HCT116 (cell line): Measurements from ENCODE around the gene SLC18A2.

ENCODE experiments used
- CTCF ChIP-seq, 3 experiments: fragments of 200-600 bp in 1 of 3; sonication (generic) in 1 of 3; IDR thresholded peaks in 2 of 3; conservative IDR thresholded peaks in 1 of 3; 2 replicates each; pipeline ENCODE4 v1.5.1; 2012 to 2017; ENCODE audit warnings: low read depth in 2 of 3, low read length in 2 of 3, antibody characterized with exemption in 1 of 3, borderline replicate concordance in 1 of 3, control low read depth in 1 of 3, mild to moderate bottlenecking in 1 of 3, mixed read lengths in 1 of 3, mixed run types in 1 of 3, moderate library complexity in 1 of 3; ENCODE audit not compliant: insufficient read depth in 1 of 3
- POLR2A ChIP-seq: IDR thresholded peaks from 2 replicates; pipeline ENCODE4 v1.7.0; 2011; ENCODE audit warnings: borderline replicate concordance; ENCODE audit not compliant: insufficient read depth, insufficient read length; ENCODE audit errors: extremely low read depth
- ZNF274 ChIP-seq: fragments of 200-500 bp; sonication (Bioruptor generic); IDR thresholded peaks from 2 replicates; pipeline ENCODE4 v1.6.1; 2014; ENCODE audit warnings: mild to moderate bottlenecking, low read depth, low read length, inconsistent platforms

GRCh38 chr10:117275121-117275520, 34.2 kb downstream of the SLC18A2 start:
- TF ChIP-seq CTCF (IDR thresholded peaks at IDR 0.05 in 2 of 3, conservative IDR thresholded peaks at IDR 0.05 in 1 of 3; ENCODE audit: borderline replicate concordance in 1 of 3, insufficient read depth in 1 of 3, low read depth in 2 of 3, low read length in 2 of 3) (no peak), POLR2A (no peak), ZNF274 (no peak)
